ENCODE data around the gene NEURL1B.
"Not testable (repeated sequence)": the region's sequence is repeated elsewhere in the genome, so short reads cannot be mapped to it uniquely, and the experiment has no call there.

The NEURL1B gene

GRCh38 chr5:172676914-172677475, 35.9 kb downstream of the NEURL1B start:
- DNase-seq (ENCODE audit: low read depth) = no peak
- TF ChIP-seq CTCF (IDR thresholded peaks at IDR 0.05; ENCODE audit: low read length, missing control alignments) = no peak
- H3K4me3 ChIP-seq (replicated peaks; ENCODE audit: low read depth, low read length) = no peak overlapping the region

GRCh38 chr5:172678362-172678874, 37.4 kb downstream of the NEURL1B start:
- DNase-seq (ENCODE audit: low read depth) = not testable (repeated sequence)

GRCh38 chr5:172678902-172679301, 37.8 kb downstream of the NEURL1B start:
- no peak for DNase-seq (ENCODE audit: low read depth)
- TF ChIP-seq CTCF (IDR thresholded peaks at IDR 0.05; ENCODE audit: low read length, missing control alignments) = no peak
- no peak overlapping the region for H3K4me3 ChIP-seq (replicated peaks; ENCODE audit: low read depth, low read length)

More at GRCh38 chr5:172678362-172678874, 37.4 kb downstream of the NEURL1B start:
- H3K4me3 ChIP-seq (replicated peaks; ENCODE audit: low read depth, low read length) = not testable (repeated sequence)

- DNase-seq (ENCODE audit: low read depth) = no peak
- no peak for TF ChIP-seq CTCF (IDR thresholded peaks at IDR 0.05; ENCODE audit: low read length, missing control alignments)
- H3K4me3 ChIP-seq (replicated peaks; ENCODE audit: low read depth, low read length) = no peak overlapping the region
These were observed 38.7 kb downstream of the NEURL1B start for GRCh38 chr5:172679628-172680212.

GRCh38 chr5:172680921-172681320, 39.9 kb downstream of the NEURL1B start:
- no peak for DNase-seq (ENCODE audit: low read depth)
- H3K4me3 ChIP-seq (replicated peaks; ENCODE audit: low read depth, low read length) = no peak overlapping the region
- TF ChIP-seq CTCF (IDR thresholded peaks at IDR 0.05; ENCODE audit: low read length, missing control alignments) = no peak

- TF ChIP-seq CTCF (IDR thresholded peaks at IDR 0.05; ENCODE audit: low read length, missing control alignments) = no peak
- no peak overlapping the region for H3K4me3 ChIP-seq (replicated peaks; ENCODE audit: low read depth, low read length)
- DNase-seq (ENCODE audit: low read depth) = no peak
These were observed 40.4 kb downstream of the NEURL1B start for GRCh38 chr5:172681421-172681820.

- DNase-seq (ENCODE audit: low read depth) = no peak
- no peak for TF ChIP-seq CTCF (IDR thresholded peaks at IDR 0.05; ENCODE audit: low read length, missing control alignments)
- H3K4me3 ChIP-seq (replicated peaks; ENCODE audit: low read depth, low read length) = no peak overlapping the region
These were observed 42.2 kb downstream of the NEURL1B start for GRCh38 chr5:172683264-172683644.

Data from fibroblast of pulmonary artery (primary cell).